Measurements from ENCODE around the gene C4orf50. TPM values are rescaled to one million over a fixed set of nuclear protein-coding genes. Genes with fewer than 3 reads are reported as not detected.
A peak's percentile ranks its signal among the peaks of the same experiment; 100 is the strongest.

Gene C4orf50
- total RNA-seq, 1 donor from 2014 or later, result 0.09 TPM

DNA sequence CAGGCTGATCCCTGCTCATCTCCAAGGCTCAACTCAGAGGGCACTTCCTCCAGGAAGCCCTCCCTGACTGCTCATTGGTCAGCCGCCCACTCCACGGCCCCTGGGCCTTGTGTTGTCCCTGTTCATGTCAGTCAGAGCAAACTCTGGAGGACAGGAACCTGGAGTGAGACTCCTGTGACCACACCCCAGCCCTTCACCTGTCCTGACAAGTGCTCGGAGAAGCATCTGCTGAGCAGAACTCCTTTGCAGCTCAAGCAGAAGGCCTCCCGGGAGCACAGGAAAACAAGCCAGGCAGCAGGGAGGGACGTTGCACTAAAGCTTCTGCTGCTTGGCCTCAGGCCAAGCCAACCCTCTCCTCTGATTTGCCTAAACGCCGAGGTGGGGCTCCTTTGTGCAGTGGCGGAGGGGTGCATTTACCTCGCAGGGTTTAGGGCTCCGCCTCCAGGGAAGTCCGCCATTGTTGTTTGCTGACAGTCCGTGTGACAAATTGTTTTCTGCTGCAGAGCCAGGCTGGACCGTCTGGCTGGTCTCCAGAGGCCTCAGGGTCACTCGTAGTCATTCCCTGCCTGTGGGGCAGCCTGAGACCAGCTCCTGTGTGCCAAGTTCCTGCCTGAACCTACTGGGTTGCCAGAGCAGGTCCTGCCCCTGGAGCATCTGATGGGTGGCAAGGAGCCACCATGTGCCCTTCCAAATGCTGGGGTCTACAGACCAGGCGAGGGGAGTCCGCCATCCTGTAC, 61.8 kb downstream of the C4orf50 start:
- H3K9me3 ChIP-seq, result no peaks in the 10 kb centered on the region
- H3K36me3 ChIP-seq, result no peaks in the 10 kb centered on the region
- peaks cover 5% of the 10 kb centered on the region for H3K4me1 ChIP-seq
- no peak overlapping the region for H3K4me3 ChIP-seq
- DNase-seq, result no peak
- peak; percentile 17 to 42 for ATAC-seq
- TF ChIP-seq, protein P1, sequence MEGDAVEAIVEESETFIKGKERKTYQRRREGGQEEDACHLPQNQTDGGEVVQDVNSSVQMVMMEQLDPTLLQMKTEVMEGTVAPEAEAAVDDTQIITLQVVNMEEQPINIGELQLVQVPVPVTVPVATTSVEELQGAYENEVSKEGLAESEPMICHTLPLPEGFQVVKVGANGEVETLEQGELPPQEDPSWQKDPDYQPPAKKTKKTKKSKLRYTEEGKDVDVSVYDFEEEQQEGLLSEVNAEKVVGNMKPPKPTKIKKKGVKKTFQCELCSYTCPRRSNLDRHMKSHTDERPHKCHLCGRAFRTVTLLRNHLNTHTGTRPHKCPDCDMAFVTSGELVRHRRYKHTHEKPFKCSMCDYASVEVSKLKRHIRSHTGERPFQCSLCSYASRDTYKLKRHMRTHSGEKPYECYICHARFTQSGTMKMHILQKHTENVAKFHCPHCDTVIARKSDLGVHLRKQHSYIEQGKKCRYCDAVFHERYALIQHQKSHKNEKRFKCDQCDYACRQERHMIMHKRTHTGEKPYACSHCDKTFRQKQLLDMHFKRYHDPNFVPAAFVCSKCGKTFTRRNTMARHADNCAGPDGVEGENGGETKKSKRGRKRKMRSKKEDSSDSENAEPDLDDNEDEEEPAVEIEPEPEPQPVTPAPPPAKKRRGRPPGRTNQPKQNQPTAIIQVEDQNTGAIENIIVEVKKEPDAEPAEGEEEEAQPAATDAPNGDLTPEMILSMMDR (IDR thresholded peaks at IDR 0.05), result no peak
- intact Hi-C loops (cut with DNase I), result no loop called here
- H3K27me3 ChIP-seq (ENCODE audit: low read depth), result peaks cover 13% of the 10 kb centered on the region
- no peak overlapping the region for H3K27ac ChIP-seq

DNA sequence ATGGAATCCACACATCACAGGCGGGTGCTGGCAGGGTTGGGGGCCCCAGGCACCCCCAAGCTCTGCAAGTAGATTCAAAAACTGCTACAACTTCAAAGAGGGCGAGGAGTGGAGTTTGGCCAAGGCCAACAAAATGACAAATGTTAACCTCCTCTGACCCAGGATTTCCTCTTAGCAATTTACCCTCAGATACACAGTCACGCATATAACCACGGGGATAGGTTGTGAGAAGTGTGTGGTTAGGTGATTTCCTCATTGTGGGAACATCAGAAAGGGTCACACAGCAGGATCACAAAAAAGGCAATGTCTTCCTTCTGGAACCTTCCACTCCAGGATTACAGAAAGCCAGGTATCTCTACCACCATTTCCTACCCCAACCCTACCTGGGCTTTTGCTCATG, 62.4 kb downstream of the C4orf50 start:
- ATAC-seq (no peak), DNase-seq (no peak)
- Histone ChIP-seq H3K27ac (no peak overlapping the region), H3K9me3 (no peaks in the 10 kb centered on the region), H3K4me3 (no peak overlapping the region), H3K27me3 (ENCODE audit: low read depth) (peaks cover 13% of the 10 kb centered on the region), H3K4me1 (peaks cover 5% of the 10 kb centered on the region), H3K36me3 (no peaks in the 10 kb centered on the region)
- TF ChIP-seq, protein P1 (IDR thresholded peaks at IDR 0.05), result no peak
- intact Hi-C loops (cut with DNase I), result no loop called here

DNA sequence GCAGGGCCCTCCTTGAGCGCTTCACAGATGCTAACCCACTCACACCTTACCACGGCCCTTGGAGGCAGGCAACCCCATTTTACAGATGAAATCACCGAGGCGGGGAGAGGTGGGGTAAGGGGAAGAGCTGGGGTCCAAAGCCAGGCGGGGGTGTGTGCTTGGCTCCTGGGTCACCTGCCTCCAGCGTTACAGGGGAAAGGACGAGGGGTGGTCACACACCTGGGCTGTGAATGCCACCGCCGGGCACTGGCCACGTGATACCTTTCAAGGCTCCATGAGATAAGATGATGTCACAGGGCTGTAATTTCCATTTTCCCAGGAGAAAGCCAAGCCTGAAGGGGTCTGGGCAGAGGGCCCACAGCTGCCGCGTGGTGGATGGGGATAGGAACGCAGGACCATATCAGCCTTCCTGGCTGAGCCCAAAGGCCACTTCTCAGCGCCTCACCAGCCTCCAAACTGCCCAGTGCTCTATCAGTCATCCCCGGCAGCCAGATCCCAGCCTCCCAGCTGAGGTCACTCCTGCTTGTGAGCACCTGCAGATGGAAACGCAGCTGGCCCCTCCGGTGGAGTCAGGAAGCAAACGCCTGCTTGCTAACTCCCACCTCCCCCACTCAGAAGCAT, 62.9 kb downstream of the C4orf50 start:
- Histone ChIP-seq H3K9me3 (no peaks in the 10 kb centered on the region), H3K36me3 (no peaks in the 10 kb centered on the region), H3K4me3 (no peak overlapping the region), H3K27me3 (ENCODE audit: low read depth) (peaks cover 13% of the 10 kb centered on the region), H3K4me1 (peaks cover 5% of the 10 kb centered on the region), H3K27ac (no peak overlapping the region)
- ATAC-seq (peak in 1 of 2 donors; percentile 8), DNase-seq (no peak)
- intact Hi-C loops (cut with DNase I), result no loop called here
- TF ChIP-seq, protein P1 (IDR thresholded peaks at IDR 0.05), result no peak

DNA sequence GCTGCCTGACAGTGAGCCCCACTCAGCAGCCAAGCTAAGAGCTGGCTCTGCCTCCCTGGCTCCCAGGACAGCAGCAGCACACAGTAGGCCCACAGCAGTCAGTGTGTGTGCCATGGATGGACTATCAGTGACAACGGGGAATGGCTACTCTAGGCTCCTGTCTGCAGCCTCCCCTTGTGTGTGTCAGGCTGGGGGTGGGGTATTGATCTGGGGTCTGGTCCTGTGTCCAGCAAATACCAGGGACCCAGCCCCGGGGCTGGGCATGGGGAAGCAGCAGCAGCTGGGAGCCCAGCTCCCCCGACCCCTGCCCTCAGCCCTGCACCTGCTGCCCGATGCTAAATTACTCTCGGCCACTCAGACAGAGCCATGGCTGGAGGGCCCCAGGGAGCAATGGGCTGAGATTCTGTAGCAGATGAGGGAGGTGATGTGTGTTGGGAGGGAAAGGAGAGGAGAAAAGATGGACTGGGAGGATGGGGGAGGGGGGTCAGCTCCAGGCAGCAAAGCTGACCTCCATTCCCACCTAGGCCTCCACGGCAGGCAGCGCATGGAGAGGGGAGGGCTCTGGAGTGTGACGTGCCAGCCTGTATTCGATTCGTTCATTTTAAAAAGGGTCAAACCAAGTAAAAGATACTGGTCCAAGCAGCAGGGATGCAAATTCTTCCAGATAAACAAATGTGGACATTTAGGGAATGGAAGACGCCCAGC, 64.0 kb downstream of the C4orf50 start:
- Histone ChIP-seq H3K9me3 (no peaks in the 10 kb centered on the region), H3K4me3 (no peak overlapping the region), H3K4me1 (peaks cover 5% of the 10 kb centered on the region), H3K36me3 (no peaks in the 10 kb centered on the region), H3K27ac (no peak overlapping the region), H3K27me3 (ENCODE audit: low read depth) (peaks cover 13% of the 10 kb centered on the region)
- no peak for DNase-seq
- no peak for ATAC-seq
- intact Hi-C loops (cut with DNase I), result no loop called here
- TF ChIP-seq, protein P1 (IDR thresholded peaks at IDR 0.05), result no peak

DNA sequence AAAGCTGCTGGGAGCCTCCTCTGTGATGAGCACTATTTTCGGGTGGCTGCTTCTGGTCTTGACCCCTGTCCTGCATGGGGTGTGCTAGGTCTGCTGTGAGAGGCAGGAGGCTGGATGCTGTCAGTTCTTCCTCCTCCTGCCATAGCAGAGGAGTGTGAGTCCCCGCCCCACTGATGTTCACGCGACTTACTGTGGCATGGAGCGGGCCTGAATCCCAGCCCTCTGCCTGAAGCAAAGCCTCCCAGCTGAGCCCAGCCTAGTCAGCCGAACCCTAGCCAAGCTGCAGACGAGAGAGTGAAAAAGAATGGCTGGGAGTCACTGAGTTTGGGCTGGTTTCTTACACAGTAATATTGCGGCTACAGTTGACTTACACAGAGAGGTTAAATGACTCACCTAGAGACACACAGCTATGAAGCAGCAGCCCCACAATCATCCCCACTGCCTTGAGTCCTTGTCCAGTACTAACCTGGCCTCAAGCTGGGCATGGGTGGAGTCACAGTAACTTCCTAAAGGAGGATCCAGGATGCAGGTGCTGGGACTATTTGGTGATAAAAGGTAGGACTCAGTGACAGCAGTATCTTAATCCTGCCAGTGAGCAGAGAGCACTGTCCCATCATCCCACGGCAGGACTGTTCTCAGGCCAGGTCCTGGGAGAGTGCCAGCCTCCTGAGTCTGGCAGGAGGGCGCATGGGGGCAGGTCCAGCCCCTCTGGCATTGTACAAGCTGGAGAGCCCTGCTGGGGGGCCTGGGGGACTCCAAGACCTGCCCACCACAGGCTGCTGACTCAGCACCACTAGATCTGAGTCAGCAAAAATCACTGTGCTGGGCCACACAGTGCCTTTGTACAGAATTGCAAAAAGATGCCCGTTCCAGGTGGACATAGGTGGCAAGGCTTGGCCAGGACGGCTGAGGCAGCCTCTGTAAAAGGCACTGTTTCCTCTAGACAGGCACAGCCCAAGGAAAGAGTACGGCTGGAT, 65.0 kb downstream of the C4orf50 start:
- Histone ChIP-seq H3K27me3 (ENCODE audit: low read depth) (peaks cover 13% of the 10 kb centered on the region), H3K27ac (no peak overlapping the region), H3K36me3 (no peaks in the 10 kb centered on the region), H3K4me1 (peaks cover 5% of the 10 kb centered on the region), H3K4me3 (no peak overlapping the region), H3K9me3 (no peaks in the 10 kb centered on the region)
- ATAC-seq (no peak), DNase-seq (no peak)
- TF ChIP-seq, protein P1 (IDR thresholded peaks at IDR 0.05), result no peak
- intact Hi-C loops (cut with DNase I), result no loop called here
